CD4-positive, alpha-beta T cell treated with Interleukin-17A for 4 hours (primary cell): ENCODE data around the gene NCOA7.
"Not testable (repeated sequence)": the region's sequence is repeated elsewhere in the genome, so short reads cannot be mapped to it uniquely, and the experiment has no call there.

ENCODE experiments used
- DNase-seq: peaks from one replicate; pipeline ENCODE4 v3.0.0-alpha.2; 2020; ENCODE audit warnings: mixed read lengths

Gene NCOA7

GRCh38 chr6:125759184-125759902, 31.4 kb upstream of the NCOA7 start:
- DNase-seq, result no peak

- DNase-seq, result no peak
Measured at GRCh38 chr6:125759959-125760457, 30.8 kb upstream of the NCOA7 start.

GRCh38 chr6:125764121-125764671, 26.6 kb upstream of the NCOA7 start:
- no peak for DNase-seq

- DNase-seq, result no peak
Measured at GRCh38 chr6:125765944-125766343, 24.8 kb upstream of the NCOA7 start.

- no peak for DNase-seq
Measured at GRCh38 chr6:125766641-125767040, 24.1 kb upstream of the NCOA7 start.

- no peak for DNase-seq
Measured at GRCh38 chr6:125769147-125769783, 21.5 kb upstream of the NCOA7 start.

- no peak for DNase-seq
Measured at GRCh38 chr6:125773387-125774341, 17.1 kb upstream of the NCOA7 start.

GRCh38 chr6:125776107-125776826, 14.5 kb upstream of the NCOA7 start:
- DNase-seq, result not testable (repeated sequence)

- peak; percentile 83 for DNase-seq
Measured at GRCh38 chr6:125779924-125780539, 10.7 kb upstream of the NCOA7 start.

GRCh38 chr6:125780540-125781313, 10.0 kb upstream of the NCOA7 start:
- DNase-seq, result peak; percentile 66

GRCh38 chr6:125781314-125781868, 9.4 kb upstream of the NCOA7 start:
- peak; percentile 71 for DNase-seq

- DNase-seq, result no peak
Measured at GRCh38 chr6:125784365-125784764, 6.4 kb upstream of the NCOA7 start.

- DNase-seq, result no peak
Measured at GRCh38 chr6:125787791-125788190, 3.0 kb upstream of the NCOA7 start.

- DNase-seq, result peak; percentile 49
Measured at GRCh38 chr6:125789167-125789566, 1.6 kb upstream of the NCOA7 start.

GRCh38 chr6:125789576-125790357, 993 bp upstream of the NCOA7 start:
- DNase-seq, result peak; percentile 54

- DNase-seq, result peak; percentile 62
Measured at GRCh38 chr6:125791151-125791819, 525 bp downstream of the NCOA7 start.

- no peak for DNase-seq
Measured at GRCh38 chr6:125791820-125792165, 1.0 kb downstream of the NCOA7 start.

- DNase-seq, result no peak
Measured at GRCh38 chr6:125792172-125792571, 1.4 kb downstream of the NCOA7 start.

- no peak for DNase-seq
Measured at GRCh38 chr6:125792680-125793079, 1.9 kb downstream of the NCOA7 start.
